Thoracic aorta (tissue), 2 donors: ENCODE measurements around the gene PIM2. TPM values are rescaled to one million over a fixed set of nuclear protein-coding genes. Genes with fewer than 3 reads are reported as not detected.
A peak's percentile ranks its signal among the peaks of the same experiment; 100 is the strongest.

Experiments
- ATAC-seq: fragments of 150-250 bp; one replicate; pipeline ENCODE4 v1.8.0; 2017; ENCODE audit warnings: low read depth; ENCODE audit not compliant: insufficient number of reproducible peaks, low FRiP score
- DNase-seq: peaks from one replicate; pipeline ENCODE4 v3.0.0-alpha.2; 2020; ENCODE audit warnings: low spot score
- H3K27ac ChIP-seq, 2 donors: fragments of 200-600 bp; sonication (generic); 1 replicate in 1 of 2; 2 replicates in 1 of 2; pipeline ENCODE4 v1.5.1; 2016; ENCODE audit warnings: mild to moderate bottlenecking in 2 of 2, moderate library complexity in 2 of 2
- H3K27me3 ChIP-seq: fragments of 200-600 bp; sonication (generic); replicated peaks from 2 replicates; pipeline ENCODE4 v1.6.0; 2016; ENCODE audit warnings: mild to moderate bottlenecking; ENCODE audit not compliant: insufficient read depth
- H3K36me3 ChIP-seq: fragments of 200-600 bp; sonication (generic); one replicate; pipeline ENCODE4 v1.5.1; 2016
- H3K4me1 ChIP-seq, 2 donors: fragments of 200-600 bp; sonication (generic); 1 replicate in 1 of 2; 2 replicates in 1 of 2; pipeline versions ENCODE4 v1.5.1 to v1.6.0; 2016; ENCODE audit warnings: low read depth in 2 of 2, mild to moderate bottlenecking in 1 of 2; ENCODE audit not compliant: control insufficient read depth in 1 of 2
- H3K4me3 ChIP-seq: fragments of 200-600 bp; sonication (generic); 2 replicates; pipeline ENCODE4 v1.5.1; 2016; ENCODE audit warnings: mild to moderate bottlenecking
- H3K9me3 ChIP-seq: fragments of 200-600 bp; sonication (generic); 2 replicates; pipeline ENCODE4 v1.5.1; 2016
- total RNA-seq, 2 donors: library from RNA; depleted of rRNA; stranded (reverse); fragments of >200 nt; gene quantifications; one replicate each; pipeline versions ENCODE4 v1.1.0 to v1.2.3, GENCODE V29; 2016
- TF ChIP-seq, protein P1 (sequence below): fragments of 200-600 bp; sonication (generic); IDR thresholded peaks from one replicate; pipeline ENCODE4 v1.5.1; 2019; ENCODE audit warnings: antibody characterized with exemption

PIM2 gene
- total RNA-seq: 10 to 100 TPM; 14.8 to 21.9 TPM

- H3K9me3 ChIP-seq: no peaks in the 10 kb centered on the region
- H3K36me3 ChIP-seq: peaks cover 12% of the 10 kb centered on the region
- peak within 1 kb of the TSS; percentile 82 for H3K4me3 ChIP-seq
- no peaks in the 10 kb centered on the region for H3K27me3 ChIP-seq
- peaks cover 0 to 5% of the 10 kb centered on the region in 2 donors for H3K4me1 ChIP-seq
- TF ChIP-seq, protein P1, sequence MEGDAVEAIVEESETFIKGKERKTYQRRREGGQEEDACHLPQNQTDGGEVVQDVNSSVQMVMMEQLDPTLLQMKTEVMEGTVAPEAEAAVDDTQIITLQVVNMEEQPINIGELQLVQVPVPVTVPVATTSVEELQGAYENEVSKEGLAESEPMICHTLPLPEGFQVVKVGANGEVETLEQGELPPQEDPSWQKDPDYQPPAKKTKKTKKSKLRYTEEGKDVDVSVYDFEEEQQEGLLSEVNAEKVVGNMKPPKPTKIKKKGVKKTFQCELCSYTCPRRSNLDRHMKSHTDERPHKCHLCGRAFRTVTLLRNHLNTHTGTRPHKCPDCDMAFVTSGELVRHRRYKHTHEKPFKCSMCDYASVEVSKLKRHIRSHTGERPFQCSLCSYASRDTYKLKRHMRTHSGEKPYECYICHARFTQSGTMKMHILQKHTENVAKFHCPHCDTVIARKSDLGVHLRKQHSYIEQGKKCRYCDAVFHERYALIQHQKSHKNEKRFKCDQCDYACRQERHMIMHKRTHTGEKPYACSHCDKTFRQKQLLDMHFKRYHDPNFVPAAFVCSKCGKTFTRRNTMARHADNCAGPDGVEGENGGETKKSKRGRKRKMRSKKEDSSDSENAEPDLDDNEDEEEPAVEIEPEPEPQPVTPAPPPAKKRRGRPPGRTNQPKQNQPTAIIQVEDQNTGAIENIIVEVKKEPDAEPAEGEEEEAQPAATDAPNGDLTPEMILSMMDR: no peak
- H3K27ac ChIP-seq: peak within 1 kb of the TSS; percentile 85 to 91
- DNase-seq (peak; percentile 71), ATAC-seq (peak; percentile 75)
These were observed at the start of gene PIM2 for GRCh38 chrX:48918643-48919340. PIM2 (minus strand) TSS chrX:48919024; CDS start chrX:48918834, 190 bp downstream.

DNA sequence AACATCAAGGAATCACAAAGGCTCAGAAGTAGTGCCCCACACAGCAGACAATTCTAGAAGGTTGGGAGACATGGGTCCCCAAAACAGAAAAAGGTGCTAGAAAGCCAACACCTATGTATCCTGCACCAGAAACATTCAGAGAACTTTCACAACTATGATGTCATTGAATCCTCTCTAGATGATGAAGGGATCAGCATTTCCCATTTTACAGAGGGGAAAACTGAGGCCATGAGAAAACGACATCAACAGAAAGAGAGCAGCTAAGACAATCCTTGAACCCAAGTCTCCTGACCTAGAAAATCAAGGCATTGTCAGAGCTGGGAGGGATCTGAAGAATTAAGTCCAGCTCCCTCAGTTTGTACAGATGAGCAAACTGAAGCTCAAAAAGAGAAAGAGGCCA lies 49.6 kb upstream of the PIM2 start:
- ATAC-seq: no peak
- no peak for DNase-seq
- Histone ChIP-seq H3K4me1 (peaks cover 0 to 2% of the 10 kb centered on the region in 2 donors), H3K27ac (no peak overlapping the region), H3K36me3 (no peaks in the 10 kb centered on the region), H3K27me3 (no peaks in the 10 kb centered on the region), H3K4me3 (no peak overlapping the region), H3K9me3 (no peaks in the 10 kb centered on the region)
- TF ChIP-seq, protein P1: no peak

- no peaks in the 10 kb centered on the region for H3K36me3 ChIP-seq
- peaks cover 0 to under 1% of the 10 kb centered on the region in 2 donors for H3K4me1 ChIP-seq
- H3K27me3 ChIP-seq: no peaks in the 10 kb centered on the region
- DNase-seq: no peak
- TF ChIP-seq, protein P1: no peak
- ATAC-seq: no peak
- H3K4me3 ChIP-seq: no peak overlapping the region
- no peaks in the 10 kb centered on the region for H3K9me3 ChIP-seq
- no peak overlapping the region for H3K27ac ChIP-seq
These were observed 48.2 kb upstream of the PIM2 start for GRCh38 chrX:48966796-48967579.

- no peak for ATAC-seq
- Histone ChIP-seq H3K36me3 (no peaks in the 10 kb centered on the region), H3K9me3 (no peaks in the 10 kb centered on the region), H3K27ac (no peak overlapping the region), H3K27me3 (no peaks in the 10 kb centered on the region), H3K4me3 (no peak overlapping the region), H3K4me1 (no peaks in the 10 kb centered on the region)
- TF ChIP-seq, protein P1: no peak
- no peak for DNase-seq
These were observed 47.1 kb upstream of the PIM2 start for GRCh38 chrX:48965959-48966358.

DNA sequence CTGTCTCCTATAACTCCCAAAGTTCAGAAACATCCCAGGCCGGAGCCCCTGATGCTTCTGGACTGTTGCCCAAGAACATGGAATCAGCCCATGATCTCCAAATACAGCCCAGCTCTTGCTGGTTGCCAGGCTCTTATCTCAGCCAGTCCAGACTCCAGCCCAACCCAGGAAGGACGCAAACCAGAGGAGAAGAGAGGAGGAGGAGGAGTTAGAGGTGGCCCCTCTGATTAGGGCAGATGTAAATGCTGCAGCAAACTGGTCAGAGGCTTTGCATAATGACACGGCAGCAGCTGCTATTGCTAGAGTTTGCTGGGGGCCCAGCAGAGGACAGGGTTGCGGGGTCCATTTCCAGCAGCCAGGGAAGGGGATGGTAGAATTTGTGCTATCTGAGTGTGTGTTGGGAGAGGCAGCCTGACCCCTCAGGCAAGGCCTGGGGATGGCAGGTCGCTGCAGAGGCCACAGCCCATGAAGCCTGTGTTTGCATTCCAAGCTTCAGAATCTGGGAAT lies 42.8 kb upstream of the PIM2 start:
- ATAC-seq: no peak
- H3K36me3 ChIP-seq: no peaks in the 10 kb centered on the region
- H3K4me1 ChIP-seq: peaks cover 0 to 5% of the 10 kb centered on the region in 2 donors
- TF ChIP-seq, protein P1: no peak
- DNase-seq: no peak
- H3K9me3 ChIP-seq: no peaks in the 10 kb centered on the region
- no peaks in the 10 kb centered on the region for H3K27me3 ChIP-seq
- no peak overlapping the region for H3K4me3 ChIP-seq
- H3K27ac ChIP-seq: peak overlapping the region in 1 of 2 donors; percentile 12
